ENCODE measurements around the gene MACF1.

MACF1 gene

DNA sequence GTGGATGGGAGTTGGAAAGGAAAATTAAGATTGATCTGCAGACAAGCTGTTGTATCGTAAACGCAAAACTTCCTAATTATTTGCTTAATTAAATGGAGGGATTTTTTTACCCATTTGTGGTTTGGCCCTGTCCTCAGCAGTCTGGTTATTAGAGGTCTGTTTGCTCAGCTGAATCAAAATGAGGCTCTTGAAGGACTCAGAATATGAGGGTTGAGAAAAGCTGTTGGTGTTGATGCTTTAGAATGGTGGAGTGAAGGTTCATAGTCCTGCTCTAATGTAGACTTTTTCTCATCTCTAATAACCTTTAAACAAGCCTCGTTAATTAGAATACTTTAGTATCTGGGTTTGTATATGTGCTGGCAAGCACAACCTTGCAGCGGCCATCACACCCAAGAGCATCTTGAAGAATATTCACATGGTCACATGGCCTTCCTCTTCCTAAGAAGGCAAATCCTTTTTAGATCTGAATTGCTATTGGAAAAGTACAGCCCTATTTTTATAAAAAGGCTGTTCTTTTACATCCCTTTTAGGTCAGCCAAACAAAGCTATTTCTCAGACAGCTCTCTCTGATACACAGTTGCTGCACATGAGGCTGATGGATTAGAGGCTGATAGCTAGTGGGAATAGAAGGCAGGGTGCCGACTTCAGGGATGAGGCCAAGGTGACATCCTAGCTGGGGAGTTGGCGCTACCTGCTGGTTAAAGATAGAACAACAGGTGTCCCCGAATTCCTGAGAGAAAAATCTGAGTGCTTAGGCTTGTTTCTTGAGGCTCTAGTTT is 53.8 kb downstream of the MACF1 start:
- peak; percentile 67 for DNase-seq (ENCODE audit: low spot score)
- in situ Hi-C loops (cut with MboI; ENCODE audit: low pct_unique_long_range_greater_than_20kb, low sequenced_read_pairs, unreplicated experiment): no loop called here
- TF ChIP-seq, protein P1, sequence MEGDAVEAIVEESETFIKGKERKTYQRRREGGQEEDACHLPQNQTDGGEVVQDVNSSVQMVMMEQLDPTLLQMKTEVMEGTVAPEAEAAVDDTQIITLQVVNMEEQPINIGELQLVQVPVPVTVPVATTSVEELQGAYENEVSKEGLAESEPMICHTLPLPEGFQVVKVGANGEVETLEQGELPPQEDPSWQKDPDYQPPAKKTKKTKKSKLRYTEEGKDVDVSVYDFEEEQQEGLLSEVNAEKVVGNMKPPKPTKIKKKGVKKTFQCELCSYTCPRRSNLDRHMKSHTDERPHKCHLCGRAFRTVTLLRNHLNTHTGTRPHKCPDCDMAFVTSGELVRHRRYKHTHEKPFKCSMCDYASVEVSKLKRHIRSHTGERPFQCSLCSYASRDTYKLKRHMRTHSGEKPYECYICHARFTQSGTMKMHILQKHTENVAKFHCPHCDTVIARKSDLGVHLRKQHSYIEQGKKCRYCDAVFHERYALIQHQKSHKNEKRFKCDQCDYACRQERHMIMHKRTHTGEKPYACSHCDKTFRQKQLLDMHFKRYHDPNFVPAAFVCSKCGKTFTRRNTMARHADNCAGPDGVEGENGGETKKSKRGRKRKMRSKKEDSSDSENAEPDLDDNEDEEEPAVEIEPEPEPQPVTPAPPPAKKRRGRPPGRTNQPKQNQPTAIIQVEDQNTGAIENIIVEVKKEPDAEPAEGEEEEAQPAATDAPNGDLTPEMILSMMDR (IDR thresholded peaks at IDR 0.05; ENCODE audit: extremely low read depth, insufficient read depth, missing control alignments): peak; percentile 79

DNA sequence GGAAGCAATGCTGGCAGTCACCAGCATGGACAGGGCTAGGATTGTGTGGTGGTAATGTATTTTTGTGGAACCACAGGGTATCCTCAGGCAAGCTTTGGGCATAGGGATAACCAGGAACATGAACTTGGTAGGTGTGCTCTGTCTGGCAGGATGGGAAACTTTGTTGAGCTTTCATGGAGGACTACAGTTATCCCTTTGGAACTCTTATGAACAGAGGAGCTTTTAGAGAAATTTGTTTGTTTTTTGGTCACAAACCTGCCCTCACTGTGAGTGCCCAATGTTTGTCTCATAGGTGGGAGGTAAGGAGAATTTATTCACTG is 54.4 kb downstream of the MACF1 start:
- TF ChIP-seq, protein P1 (IDR thresholded peaks at IDR 0.05; ENCODE audit: extremely low read depth, insufficient read depth, missing control alignments): no peak
- in situ Hi-C loops (cut with MboI; ENCODE audit: low pct_unique_long_range_greater_than_20kb, low sequenced_read_pairs, unreplicated experiment): no loop called here
- DNase-seq (ENCODE audit: low spot score): no peak

DNA sequence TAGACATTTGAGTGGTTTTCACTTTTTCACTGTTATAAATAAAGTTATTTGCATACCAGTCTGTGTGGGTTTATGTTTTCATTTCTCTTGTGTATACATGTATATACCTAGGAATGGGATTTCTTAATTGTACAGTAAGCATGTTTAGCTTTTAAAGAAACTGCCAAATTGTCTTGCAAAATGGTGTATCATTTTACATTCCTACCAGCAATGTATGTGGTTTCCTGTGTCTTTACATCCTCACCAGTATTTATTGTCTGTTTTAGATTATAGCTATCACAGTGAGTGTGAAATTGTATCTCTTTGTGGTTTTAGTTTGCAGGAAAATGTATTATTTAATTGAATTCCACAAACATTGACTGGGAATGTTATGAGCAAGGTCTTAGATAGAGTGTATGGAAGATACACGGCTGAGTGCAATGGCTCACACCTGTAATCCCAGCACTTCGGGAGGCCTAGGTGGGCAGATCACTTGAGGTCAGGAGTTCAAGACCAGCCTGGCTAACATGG is 57.3 kb downstream of the MACF1 start:
- TF ChIP-seq, protein P1 (IDR thresholded peaks at IDR 0.05; ENCODE audit: extremely low read depth, insufficient read depth, missing control alignments): no peak
- DNase-seq (ENCODE audit: low spot score): no peak
- in situ Hi-C loops (cut with MboI; ENCODE audit: low pct_unique_long_range_greater_than_20kb, low sequenced_read_pairs, unreplicated experiment): loop anchor here (5.0 kb wide), 2 partner anchors 79 to 164 kb away; no protein-coding TSS in a partner anchor

DNA sequence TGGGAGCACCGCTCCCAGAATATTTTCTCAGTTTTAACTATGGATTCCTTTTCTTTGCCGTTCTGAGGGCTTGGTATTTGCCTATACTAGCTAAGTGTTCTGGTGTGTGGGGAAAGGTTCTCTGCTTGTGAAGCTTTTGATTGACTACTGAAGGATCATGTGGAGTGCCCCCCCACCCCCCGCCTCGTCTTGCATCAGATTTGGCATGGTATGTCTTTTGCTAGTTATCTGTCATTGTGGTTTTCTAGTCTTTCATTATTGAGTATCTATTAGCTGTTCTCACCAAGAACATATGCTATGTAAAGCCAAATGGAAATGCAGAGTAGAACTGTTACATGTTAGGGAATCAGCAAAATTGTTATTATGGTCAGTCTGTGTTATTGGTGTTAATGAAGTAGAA is 58.3 kb downstream of the MACF1 start:
- peak; percentile 53 for DNase-seq (ENCODE audit: low spot score)
- in situ Hi-C loops (cut with MboI; ENCODE audit: low pct_unique_long_range_greater_than_20kb, low sequenced_read_pairs, unreplicated experiment): loop anchor here (5.0 kb wide), 2 partner anchors 81 to 166 kb away; no protein-coding TSS in a partner anchor
- TF ChIP-seq, protein P1 (IDR thresholded peaks at IDR 0.05; ENCODE audit: extremely low read depth, insufficient read depth, missing control alignments): no peak

DNA sequence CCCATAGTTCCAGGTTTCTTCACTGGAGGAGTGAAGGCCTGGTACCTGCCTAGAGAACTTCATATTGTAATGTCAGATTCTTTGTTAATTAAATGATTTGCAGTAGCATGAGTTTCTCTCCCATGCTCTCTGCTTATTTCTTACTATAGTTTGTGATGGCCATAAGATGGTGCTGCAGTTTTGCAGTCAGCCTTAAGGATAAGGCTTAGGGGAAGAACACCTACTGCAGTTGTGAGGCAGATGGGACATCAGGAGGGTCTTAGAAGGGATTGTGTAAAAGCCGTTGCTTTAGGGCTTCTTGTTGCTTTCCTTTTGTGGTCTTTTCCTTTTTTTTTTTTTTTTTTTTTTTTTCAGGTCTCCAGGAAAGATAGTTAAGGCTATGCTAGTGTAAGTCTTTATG is 61.8 kb downstream of the MACF1 start:
- TF ChIP-seq, protein P1 (IDR thresholded peaks at IDR 0.05; ENCODE audit: extremely low read depth, insufficient read depth, missing control alignments): peak; percentile 50
- DNase-seq (ENCODE audit: low spot score): no peak
- in situ Hi-C loops (cut with MboI; ENCODE audit: low pct_unique_long_range_greater_than_20kb, low sequenced_read_pairs, unreplicated experiment): no loop called here

DNA sequence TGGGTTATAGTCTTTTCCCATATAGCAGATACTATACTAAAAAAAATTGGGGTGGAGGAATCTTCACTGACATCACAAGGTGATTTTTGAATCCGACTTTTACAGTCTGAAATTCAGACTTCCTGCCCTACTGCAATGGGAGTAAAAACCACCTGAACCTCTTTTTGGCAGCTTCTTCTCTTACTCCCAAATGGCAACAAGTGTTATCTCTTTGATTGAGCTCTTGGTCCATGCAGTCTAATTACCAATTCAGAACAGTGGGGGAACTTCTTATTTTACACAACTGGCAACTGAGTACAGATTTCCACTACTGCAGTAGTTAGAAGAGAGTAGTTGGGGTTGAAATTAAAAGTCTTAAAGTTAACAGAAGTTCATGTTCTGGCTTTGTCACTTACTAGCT is 62.3 kb downstream of the MACF1 start:
- no peak for DNase-seq (ENCODE audit: low spot score)
- in situ Hi-C loops (cut with MboI; ENCODE audit: low pct_unique_long_range_greater_than_20kb, low sequenced_read_pairs, unreplicated experiment): no loop called here
- TF ChIP-seq, protein P1 (IDR thresholded peaks at IDR 0.05; ENCODE audit: extremely low read depth, insufficient read depth, missing control alignments): no peak
